HEK293 (cell line): ENCODE measurements around the gene PIN1.
A peak's percentile ranks its signal among the peaks of the same experiment; 100 is the strongest.

Source experiments
- CTCF ChIA-PET: fragments of 350-600 bp; formaldehyde crosslinking; extraction: SDS; loops from one replicate; lab custom pipeline; 2021; ENCODE audit warnings: antibody characterized with exemption; lab: Yijun Ruan, JAX
- POLR2A ChIA-PET: fragments of 300-600 bp; formaldehyde crosslinking; extraction: SDS; loops from one replicate; lab custom pipeline; 2020; ENCODE audit warnings: antibody characterized with exemption, inconsistent platforms; lab: Yijun Ruan, JAX
- H3K27ac ChIP-seq: fragments of 200-500 bp; sonication (Bioruptor generic); 2 replicates; pipeline ENCODE4 v1.5.1; 2014; ENCODE audit warnings: low read depth, low read length, control low read depth, inconsistent platforms; ENCODE audit errors: extremely low read depth
- H3K36me3 ChIP-seq, 2 experiments: fragments of 200-500 bp in 1 of 2; sonication (Bioruptor generic) in 1 of 2; 1 replicate in 1 of 2; 2 replicates in 1 of 2; pipeline ENCODE4 v1.5.1; 2014 to 2017; ENCODE audit warnings: inconsistent platforms in 2 of 2, low read length in 2 of 2; ENCODE audit not compliant: control insufficient read depth in 2 of 2, insufficient read depth in 1 of 2
- H3K4me1 ChIP-seq: fragments of 200-500 bp; sonication (Bioruptor generic); 2 replicates; pipeline ENCODE4 v1.5.1; 2014; ENCODE audit warnings: mild to moderate bottlenecking, low read length, inconsistent platforms; ENCODE audit not compliant: control insufficient read depth, insufficient read depth
- H3K4me3 ChIP-seq: 2 replicates; pipeline ENCODE4 v1.5.1; 2011; ENCODE audit warnings: low read depth, mild to moderate bottlenecking, control low read depth, low read length, moderate library complexity
- H3K9me3 ChIP-seq: fragments of 200-500 bp; sonication (Bioruptor generic); 2 replicates; pipeline ENCODE4 v1.5.1; 2014; ENCODE audit warnings: low read depth, low read length, inconsistent platforms; ENCODE audit not compliant: control insufficient read depth, insufficient read depth
- GLI2 ChIP-seq: fragments of 450-650 bp; formaldehyde crosslinking; IDR thresholded peaks from 2 replicates; pipeline ENCODE4; 2017; ENCODE audit warnings: missing biosample characterization, missing genetic modification characterization, low read depth, borderline replicate concordance
- KLF1 ChIP-seq: fragments of 450-650 bp; formaldehyde crosslinking; IDR thresholded peaks from 2 replicates; pipeline ENCODE4 v1.5.1; 2016; ENCODE audit warnings: missing biosample characterization, missing genetic modification characterization
- KLF17 ChIP-seq: fragments of 450-650 bp; formaldehyde crosslinking; IDR thresholded peaks from 2 replicates; pipeline ENCODE4 v1.5.1; 2016; ENCODE audit warnings: missing biosample characterization, missing genetic modification characterization
- KLF8 ChIP-seq: fragments of 450-650 bp; formaldehyde crosslinking; IDR thresholded peaks from 2 replicates; pipeline ENCODE4 v1.5.1; 2016; ENCODE audit warnings: missing biosample characterization, missing genetic modification characterization
- PRDM6 ChIP-seq: fragments of 450-650 bp; formaldehyde crosslinking; IDR thresholded peaks from 2 replicates; pipeline ENCODE4 v1.5.1; 2017; ENCODE audit warnings: missing biosample characterization, missing genetic modification characterization
- RBAK ChIP-seq: fragments of 450-650 bp; formaldehyde crosslinking; IDR thresholded peaks from 2 replicates; pipeline ENCODE4 v1.5.1; 2016; ENCODE audit warnings: missing biosample characterization, missing genetic modification characterization
- ZNF121 ChIP-seq: fragments of 450-650 bp; formaldehyde crosslinking; IDR thresholded peaks from 2 replicates; pipeline ENCODE4 v1.5.1; 2016; ENCODE audit warnings: missing biosample characterization, missing genetic modification characterization
- ZNF157 ChIP-seq: fragments of 450-650 bp; formaldehyde crosslinking; IDR thresholded peaks from 2 replicates; pipeline ENCODE4 v1.5.1; 2016; ENCODE audit warnings: missing biosample characterization, missing genetic modification characterization
- ZNF266 ChIP-seq: fragments of 450-650 bp; formaldehyde crosslinking; IDR thresholded peaks from 2 replicates; pipeline ENCODE4 v1.5.1; 2016; ENCODE audit warnings: missing biosample characterization, missing genetic modification characterization, low read depth
- ZNF354C ChIP-seq: fragments of 450-650 bp; formaldehyde crosslinking; IDR thresholded peaks from 2 replicates; pipeline ENCODE4 v1.5.1; 2016; ENCODE audit warnings: missing biosample characterization, missing genetic modification characterization, low read depth, borderline replicate concordance
- ZNF560 ChIP-seq: fragments of 450-650 bp; formaldehyde crosslinking; IDR thresholded peaks from 2 replicates; pipeline ENCODE4 v1.5.1; 2017; ENCODE audit warnings: missing biosample characterization, missing genetic modification characterization, borderline replicate concordance
- TF ChIP-seq, protein P1 (sequence below): fragments of 450-650 bp; formaldehyde crosslinking; IDR thresholded peaks from 2 replicates; pipeline ENCODE4 v1.5.1; 2017; ENCODE audit warnings: missing biosample characterization, missing genetic modification characterization
- TF ChIP-seq, protein P2 (sequence below): fragments of 450-650 bp; formaldehyde crosslinking; IDR thresholded peaks from 2 replicates; pipeline ENCODE4 v1.5.1; 2016; ENCODE audit warnings: missing biosample characterization, missing genetic modification characterization
- TF ChIP-seq, protein P3 (sequence below): sonication (generic); formaldehyde crosslinking; IDR thresholded peaks from 2 replicates; pipeline ENCODE4 v1.8.1; 2022; ENCODE audit warnings: mild to moderate bottlenecking, moderate library complexity, missing genetic modification reagents
- TF ChIP-seq, protein P4 (sequence below): fragments of 450-650 bp; formaldehyde crosslinking; IDR thresholded peaks from 2 replicates; pipeline ENCODE4 v1.5.1; 2016; ENCODE audit warnings: missing biosample characterization, missing genetic modification characterization
- TF ChIP-seq, protein P5 (sequence below): fragments of 450-650 bp; formaldehyde crosslinking; IDR thresholded peaks from 2 replicates; pipeline ENCODE4 v1.5.1; 2016; ENCODE audit warnings: missing biosample characterization, missing genetic modification characterization

The PIN1 gene

DNA sequence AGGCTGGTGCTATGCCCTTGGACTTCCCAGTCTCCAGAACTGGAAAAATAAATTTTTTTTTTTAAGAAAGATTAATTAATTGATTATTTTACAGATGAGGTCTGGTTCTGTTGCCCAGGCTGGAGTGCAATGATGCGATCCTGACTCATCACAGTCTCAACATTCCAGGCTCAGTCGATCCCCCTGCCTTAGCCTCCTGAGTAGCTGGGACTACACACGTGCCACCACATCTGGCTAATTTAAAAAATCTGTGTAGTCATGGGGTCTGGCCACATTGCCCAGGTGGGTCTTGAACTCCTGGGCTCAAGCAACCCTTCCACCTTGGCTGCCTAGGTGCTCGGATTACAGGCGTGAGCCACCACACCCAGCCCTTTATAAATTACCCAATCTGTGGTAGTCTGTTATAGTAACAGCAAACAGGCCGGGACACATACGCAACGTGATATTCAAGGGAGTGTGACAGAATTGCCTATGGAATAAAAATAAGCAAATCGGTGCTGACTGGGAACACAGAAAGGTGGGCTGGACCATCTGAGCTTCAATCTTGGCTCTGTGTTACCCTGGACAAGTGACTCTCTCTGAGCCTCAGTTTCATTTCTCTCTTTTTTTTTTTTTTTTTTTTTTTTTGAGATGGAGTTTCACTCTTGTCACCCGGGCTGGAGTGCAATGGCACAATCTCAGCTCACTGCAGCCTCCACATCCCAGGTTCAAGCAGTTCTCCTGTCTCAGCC is 42.8 kb downstream of the PIN1 start (continued):
- TF ChIP-seq, protein P1, sequence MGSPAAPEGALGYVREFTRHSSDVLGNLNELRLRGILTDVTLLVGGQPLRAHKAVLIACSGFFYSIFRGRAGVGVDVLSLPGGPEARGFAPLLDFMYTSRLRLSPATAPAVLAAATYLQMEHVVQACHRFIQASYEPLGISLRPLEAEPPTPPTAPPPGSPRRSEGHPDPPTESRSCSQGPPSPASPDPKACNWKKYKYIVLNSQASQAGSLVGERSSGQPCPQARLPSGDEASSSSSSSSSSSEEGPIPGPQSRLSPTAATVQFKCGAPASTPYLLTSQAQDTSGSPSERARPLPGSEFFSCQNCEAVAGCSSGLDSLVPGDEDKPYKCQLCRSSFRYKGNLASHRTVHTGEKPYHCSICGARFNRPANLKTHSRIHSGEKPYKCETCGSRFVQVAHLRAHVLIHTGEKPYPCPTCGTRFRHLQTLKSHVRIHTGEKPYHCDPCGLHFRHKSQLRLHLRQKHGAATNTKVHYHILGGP (tag by site-specific recombination) = no peak
- TF ChIP-seq, protein P2, sequence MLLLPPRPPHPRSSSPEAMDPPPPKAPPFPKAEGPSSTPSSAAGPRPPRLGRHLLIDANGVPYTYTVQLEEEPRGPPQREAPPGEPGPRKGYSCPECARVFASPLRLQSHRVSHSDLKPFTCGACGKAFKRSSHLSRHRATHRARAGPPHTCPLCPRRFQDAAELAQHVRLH (tag by site-specific recombination) = no peak
- no peak for TF ChIP-seq PRDM6 (tag by site-specific recombination)
- no peak for TF ChIP-seq ZNF266
- no peak for TF ChIP-seq RBAK (tag by site-specific recombination)
- no peak for TF ChIP-seq ZNF354C
- TF ChIP-seq ZNF157 (tag by site-specific recombination) = no peak
- TF ChIP-seq, protein P3, sequence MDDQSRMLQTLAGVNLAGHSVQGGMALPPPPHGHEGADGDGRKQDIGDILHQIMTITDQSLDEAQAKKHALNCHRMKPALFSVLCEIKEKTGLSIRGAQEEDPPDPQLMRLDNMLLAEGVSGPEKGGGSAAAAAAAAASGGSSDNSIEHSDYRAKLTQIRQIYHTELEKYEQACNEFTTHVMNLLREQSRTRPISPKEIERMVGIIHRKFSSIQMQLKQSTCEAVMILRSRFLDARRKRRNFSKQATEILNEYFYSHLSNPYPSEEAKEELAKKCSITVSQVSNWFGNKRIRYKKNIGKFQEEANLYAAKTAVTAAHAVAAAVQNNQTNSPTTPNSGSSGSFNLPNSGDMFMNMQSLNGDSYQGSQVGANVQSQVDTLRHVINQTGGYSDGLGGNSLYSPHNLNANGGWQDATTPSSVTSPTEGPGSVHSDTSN = no peak
- TF ChIP-seq KLF1 (tag by site-specific recombination) = peak; percentile 53; the same call in 1 of the 2 replicates
- TF ChIP-seq, protein P4, sequence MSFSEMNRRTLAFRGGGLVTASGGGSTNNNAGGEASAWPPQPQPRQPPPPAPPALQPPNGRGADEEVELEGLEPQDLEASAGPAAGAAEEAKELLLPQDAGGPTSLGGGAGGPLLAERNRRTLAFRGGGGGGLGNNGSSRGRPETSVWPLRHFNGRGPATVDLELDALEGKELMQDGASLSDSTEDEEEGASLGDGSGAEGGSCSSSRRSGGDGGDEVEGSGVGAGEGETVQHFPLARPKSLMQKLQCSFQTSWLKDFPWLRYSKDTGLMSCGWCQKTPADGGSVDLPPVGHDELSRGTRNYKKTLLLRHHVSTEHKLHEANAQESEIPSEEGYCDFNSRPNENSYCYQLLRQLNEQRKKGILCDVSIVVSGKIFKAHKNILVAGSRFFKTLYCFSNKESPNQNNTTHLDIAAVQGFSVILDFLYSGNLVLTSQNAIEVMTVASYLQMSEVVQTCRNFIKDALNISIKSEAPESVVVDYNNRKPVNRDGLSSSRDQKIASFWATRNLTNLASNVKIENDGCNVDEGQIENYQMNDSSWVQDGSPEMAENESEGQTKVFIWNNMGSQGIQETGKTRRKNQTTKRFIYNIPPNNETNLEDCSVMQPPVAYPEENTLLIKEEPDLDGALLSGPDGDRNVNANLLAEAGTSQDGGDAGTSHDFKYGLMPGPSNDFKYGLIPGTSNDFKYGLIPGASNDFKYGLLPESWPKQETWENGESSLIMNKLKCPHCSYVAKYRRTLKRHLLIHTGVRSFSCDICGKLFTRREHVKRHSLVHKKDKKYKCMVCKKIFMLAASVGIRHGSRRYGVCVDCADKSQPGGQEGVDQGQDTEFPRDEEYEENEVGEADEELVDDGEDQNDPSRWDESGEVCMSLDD = no peak
- 0 out of 2 replicates have a peak, but pooled peaks have one; percentile 40 for TF ChIP-seq KLF17 (tag by site-specific recombination)
- TF ChIP-seq, protein P5, sequence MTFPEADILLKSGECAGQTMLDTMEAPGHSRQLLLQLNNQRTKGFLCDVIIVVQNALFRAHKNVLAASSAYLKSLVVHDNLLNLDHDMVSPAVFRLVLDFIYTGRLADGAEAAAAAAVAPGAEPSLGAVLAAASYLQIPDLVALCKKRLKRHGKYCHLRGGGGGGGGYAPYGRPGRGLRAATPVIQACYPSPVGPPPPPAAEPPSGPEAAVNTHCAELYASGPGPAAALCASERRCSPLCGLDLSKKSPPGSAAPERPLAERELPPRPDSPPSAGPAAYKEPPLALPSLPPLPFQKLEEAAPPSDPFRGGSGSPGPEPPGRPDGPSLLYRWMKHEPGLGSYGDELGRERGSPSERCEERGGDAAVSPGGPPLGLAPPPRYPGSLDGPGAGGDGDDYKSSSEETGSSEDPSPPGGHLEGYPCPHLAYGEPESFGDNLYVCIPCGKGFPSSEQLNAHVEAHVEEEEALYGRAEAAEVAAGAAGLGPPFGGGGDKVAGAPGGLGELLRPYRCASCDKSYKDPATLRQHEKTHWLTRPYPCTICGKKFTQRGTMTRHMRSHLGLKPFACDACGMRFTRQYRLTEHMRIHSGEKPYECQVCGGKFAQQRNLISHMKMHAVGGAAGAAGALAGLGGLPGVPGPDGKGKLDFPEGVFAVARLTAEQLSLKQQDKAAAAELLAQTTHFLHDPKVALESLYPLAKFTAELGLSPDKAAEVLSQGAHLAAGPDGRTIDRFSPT (tag by site-specific recombination) = no peak
- TF ChIP-seq ZNF560 (tag by site-specific recombination) = 0 out of 2 replicates have a peak, but pooled peaks have one; percentile 7

GRCh38 chr19:9878511-9879196 is 43.5 kb downstream of the PIN1 start:
- ChIA-PET POLR2A (interaction anchor here (0.6 kb wide), 1 partner anchor 1046 kb away, joined by 3 read pairs; no protein-coding TSS in a partner anchor), CTCF (no interaction called here)
- Histone ChIP-seq H3K4me3 (no peak overlapping the region), H3K36me3 (no peaks in the 10 kb centered on the region), H3K4me1 (no peaks in the 10 kb centered on the region), H3K9me3 (no peaks in the 10 kb centered on the region), H3K27ac (no peak overlapping the region)
- TF ChIP-seq GLI2 (tag by site-specific recombination) = no peak
- no peak for TF ChIP-seq KLF8 (tag by site-specific recombination)
- peak; percentile 55 for TF ChIP-seq ZNF121 (tag by site-specific recombination)
